Hepatocyte (in vitro differentiated cells): ENCODE results near the gene DRAM1.

Experiments
- EZH2 ChIP-seq: fragments of 200-600 bp; sonication (generic); IDR thresholded peaks from 2 replicates; pipeline ENCODE4 v1.6.1; 2016; ENCODE audit warnings: antibody characterized with exemption, mild to moderate bottlenecking, borderline replicate concordance
- EZH2phosphoT487 ChIP-seq: fragments of 200-600 bp; sonication (generic); IDR thresholded peaks from one replicate; pipeline ENCODE4 v1.6.1; 2018; ENCODE audit warnings: antibody characterized with exemption, mild to moderate bottlenecking, low read depth, moderate library complexity; ENCODE audit not compliant: unreplicated experiment, severe bottlenecking
- TF ChIP-seq, protein P1 (sequence below): fragments of 200-600 bp; sonication (generic); IDR thresholded peaks from 2 replicates; pipeline ENCODE4 v1.5.1; 2016; ENCODE audit warnings: antibody characterized with exemption, mild to moderate bottlenecking; ENCODE audit not compliant: poor library complexity

DNA sequence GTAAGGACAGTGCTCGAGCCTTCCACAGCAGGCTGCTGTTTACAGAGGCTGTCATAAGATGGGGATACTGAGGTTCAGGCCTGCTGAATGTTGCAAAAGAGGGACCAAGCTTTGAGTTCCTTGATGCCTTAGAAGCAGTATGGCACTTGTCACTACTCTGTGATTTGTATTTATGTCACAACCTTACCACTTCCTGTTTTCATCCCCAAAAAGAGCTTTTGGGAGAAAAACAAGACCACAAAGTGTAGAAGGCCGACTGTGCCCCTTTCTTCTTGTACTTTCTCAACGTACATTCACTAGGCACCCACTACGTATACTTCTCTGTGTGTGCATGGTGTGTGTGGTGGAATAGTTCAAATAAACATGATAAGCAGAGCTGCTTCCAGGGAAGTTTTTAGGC lies 90.1 kb downstream of the DRAM1 start:
- TF ChIP-seq, protein P1, sequence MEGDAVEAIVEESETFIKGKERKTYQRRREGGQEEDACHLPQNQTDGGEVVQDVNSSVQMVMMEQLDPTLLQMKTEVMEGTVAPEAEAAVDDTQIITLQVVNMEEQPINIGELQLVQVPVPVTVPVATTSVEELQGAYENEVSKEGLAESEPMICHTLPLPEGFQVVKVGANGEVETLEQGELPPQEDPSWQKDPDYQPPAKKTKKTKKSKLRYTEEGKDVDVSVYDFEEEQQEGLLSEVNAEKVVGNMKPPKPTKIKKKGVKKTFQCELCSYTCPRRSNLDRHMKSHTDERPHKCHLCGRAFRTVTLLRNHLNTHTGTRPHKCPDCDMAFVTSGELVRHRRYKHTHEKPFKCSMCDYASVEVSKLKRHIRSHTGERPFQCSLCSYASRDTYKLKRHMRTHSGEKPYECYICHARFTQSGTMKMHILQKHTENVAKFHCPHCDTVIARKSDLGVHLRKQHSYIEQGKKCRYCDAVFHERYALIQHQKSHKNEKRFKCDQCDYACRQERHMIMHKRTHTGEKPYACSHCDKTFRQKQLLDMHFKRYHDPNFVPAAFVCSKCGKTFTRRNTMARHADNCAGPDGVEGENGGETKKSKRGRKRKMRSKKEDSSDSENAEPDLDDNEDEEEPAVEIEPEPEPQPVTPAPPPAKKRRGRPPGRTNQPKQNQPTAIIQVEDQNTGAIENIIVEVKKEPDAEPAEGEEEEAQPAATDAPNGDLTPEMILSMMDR: no peak
- TF ChIP-seq EZH2 (no peak), EZH2phosphoT487 (no peak)
